HG03039 (cell line): ENCODE measurements around the gene VSIR.

Experiments
- ATAC-seq: cut with Tn5 transposase; IDR thresholded peaks from one replicate; pipeline ENCODE4 v1.9.1; 2021; ENCODE audit warnings: mild to moderate bottlenecking, moderate library complexity; ENCODE audit not compliant: unreplicated experiment

The VSIR gene

GRCh38 chr10:71716426-71716825 lies 56.9 kb downstream of the VSIR start:
- no peak for ATAC-seq

- no peak for ATAC-seq
Measured at GRCh38 chr10:71715860-71716259, 57.5 kb downstream of the VSIR start.

DNA sequence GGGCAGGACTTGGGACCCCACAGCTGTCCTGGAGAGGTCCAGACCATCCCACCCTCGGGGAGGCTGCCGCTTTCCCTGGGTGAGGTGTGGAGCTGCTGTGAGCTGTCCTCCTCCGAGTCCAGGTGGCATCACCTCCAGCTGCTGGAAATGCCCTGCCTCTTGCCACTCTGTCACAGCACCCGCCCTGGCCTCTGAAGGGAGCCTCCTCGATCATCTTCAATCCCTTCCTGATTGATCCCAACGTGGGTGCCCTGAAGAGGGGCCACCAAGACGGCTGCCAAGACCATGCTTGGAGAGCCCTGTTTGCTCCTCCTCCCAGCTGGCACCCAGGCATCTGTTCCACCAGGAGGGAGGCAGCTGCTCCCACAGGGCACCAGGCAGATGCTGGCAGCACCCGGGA lies 58.3 kb downstream of the VSIR start:
- ATAC-seq = no peak

- ATAC-seq = no peak
Measured at GRCh38 chr10:71714592-71714991, 58.7 kb downstream of the VSIR start.

DNA sequence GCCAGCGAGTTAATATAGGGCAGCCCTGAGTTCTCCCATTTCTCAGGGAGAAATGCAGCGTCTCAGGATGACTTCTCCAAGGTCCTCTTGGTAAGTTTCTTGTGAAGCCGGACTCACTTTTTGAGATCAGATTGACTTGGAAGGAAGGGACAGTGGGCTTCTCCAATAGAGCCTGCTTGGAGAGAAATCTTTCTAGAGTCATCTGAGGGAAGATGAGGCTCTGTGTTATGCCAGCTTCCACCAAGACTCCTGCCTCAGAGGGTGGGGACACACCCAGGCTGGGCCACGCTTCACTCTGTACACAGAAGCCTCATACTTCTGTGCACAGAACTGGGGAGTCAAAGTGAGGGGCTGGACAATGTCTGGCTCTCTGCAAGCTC lies 59.3 kb downstream of the VSIR start:
- ATAC-seq = no peak

DNA sequence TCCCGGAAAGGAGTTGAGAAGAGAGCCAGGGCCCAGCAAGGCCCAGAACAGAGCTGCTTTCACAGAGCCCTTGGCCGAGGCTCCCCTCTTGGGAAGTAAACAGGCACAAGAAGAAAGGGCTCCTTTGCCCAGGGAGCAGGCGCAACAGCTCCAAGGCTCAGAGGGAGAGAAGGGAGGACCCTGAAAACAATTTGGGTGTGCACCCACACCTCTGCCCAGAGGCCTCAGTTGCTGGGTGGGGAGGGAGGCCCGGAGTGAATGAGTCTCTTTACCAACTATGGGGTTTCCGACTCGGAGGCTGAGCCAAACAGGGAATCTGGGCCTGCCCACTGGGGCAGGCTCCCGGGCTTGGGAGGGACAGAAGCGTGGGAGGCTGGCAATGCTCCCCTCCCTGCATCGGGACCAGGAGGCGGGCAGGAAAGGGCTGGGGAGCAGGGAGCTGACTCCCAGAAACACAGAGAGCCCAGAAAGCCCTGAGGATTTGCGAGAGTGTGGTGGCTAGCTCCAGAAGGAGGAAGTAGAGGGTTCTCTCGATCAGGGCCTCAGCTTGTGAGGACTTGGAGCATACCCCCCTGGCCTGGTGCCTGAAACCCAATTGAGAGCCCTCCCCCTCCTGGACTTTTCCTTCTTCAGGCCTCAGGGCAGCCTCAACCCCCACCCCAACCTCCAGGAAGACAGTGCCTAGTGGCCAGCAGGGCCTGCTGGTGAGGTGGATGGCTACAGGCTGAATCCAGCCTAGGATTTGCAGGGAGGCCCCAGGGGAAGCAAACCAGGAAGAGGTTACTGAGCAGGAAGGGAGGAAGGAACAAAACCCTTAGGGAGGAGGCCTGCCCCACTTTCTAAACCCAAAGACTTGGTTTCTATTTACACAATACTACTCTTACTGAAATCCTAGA lies 59.9 kb downstream of the VSIR start:
- no peak for ATAC-seq

GRCh38 chr10:71712572-71713134 lies 60.7 kb downstream of the VSIR start:
- ATAC-seq = no peak

- no peak for ATAC-seq
Measured at GRCh38 chr10:71712170-71712569, 61.1 kb downstream of the VSIR start.

DNA sequence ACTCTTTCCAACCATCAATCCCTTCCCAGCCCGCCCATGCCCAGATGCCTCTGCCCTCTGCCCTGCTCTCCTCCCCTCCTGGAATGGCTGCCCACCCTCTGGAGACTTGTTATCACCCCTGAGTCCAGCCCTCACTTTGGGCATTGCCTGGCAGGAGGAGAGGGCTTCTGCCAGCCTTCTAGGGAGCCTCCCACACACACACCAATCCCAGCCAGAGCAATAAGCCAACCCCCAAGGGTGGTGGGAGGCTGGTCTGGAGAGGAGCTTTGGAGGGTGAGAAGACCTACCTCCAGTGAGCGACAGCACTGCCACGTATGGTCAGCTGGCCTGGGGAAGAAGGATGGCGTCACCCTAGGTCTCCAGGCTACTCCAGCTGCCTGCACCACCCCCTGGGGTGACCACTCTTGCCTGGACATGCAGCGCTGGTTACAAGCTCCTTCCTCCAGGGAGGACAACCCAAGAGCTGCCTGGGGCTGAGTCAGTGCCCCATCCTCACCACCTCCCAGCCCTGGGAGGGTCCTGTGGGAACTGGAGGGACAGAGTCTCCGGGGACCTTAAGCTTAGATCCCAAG lies 62.2 kb downstream of the VSIR start:
- no peak for ATAC-seq

GRCh38 chr10:71710519-71710918 lies 62.8 kb downstream of the VSIR start:
- no peak for ATAC-seq

GRCh38 chr10:71708897-71709882 lies 64.1 kb downstream of the VSIR start:
- no peak for ATAC-seq

GRCh38 chr10:71708301-71708703 lies 65.0 kb downstream of the VSIR start:
- no peak for ATAC-seq

DNA sequence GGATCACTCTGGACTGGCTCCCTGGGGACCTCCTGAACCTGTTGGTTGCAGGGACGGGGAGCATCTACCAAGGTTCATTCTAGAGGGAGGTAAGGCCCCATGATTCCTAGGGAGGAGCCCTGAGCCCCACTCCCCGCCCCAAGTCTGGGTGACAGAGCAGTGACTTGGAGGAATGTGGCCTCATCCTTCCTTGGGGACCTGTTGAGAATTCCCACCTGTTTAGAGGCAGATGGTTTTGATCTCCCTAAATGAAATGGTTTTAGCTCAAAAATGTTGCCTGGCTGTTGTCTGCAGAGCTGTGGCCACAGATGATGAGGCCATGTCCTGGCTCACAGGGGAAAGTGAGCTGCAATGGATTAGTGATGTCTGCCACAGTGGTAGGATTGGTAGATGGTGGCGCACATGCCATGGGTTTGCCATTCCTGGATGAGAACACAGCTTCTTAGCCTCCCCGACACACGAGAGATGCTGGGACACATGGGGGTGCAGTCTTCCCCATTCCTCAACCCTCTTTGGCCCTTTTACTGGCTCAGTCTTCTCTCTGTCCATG lies 66.0 kb downstream of the VSIR start:
- no peak for ATAC-seq

DNA sequence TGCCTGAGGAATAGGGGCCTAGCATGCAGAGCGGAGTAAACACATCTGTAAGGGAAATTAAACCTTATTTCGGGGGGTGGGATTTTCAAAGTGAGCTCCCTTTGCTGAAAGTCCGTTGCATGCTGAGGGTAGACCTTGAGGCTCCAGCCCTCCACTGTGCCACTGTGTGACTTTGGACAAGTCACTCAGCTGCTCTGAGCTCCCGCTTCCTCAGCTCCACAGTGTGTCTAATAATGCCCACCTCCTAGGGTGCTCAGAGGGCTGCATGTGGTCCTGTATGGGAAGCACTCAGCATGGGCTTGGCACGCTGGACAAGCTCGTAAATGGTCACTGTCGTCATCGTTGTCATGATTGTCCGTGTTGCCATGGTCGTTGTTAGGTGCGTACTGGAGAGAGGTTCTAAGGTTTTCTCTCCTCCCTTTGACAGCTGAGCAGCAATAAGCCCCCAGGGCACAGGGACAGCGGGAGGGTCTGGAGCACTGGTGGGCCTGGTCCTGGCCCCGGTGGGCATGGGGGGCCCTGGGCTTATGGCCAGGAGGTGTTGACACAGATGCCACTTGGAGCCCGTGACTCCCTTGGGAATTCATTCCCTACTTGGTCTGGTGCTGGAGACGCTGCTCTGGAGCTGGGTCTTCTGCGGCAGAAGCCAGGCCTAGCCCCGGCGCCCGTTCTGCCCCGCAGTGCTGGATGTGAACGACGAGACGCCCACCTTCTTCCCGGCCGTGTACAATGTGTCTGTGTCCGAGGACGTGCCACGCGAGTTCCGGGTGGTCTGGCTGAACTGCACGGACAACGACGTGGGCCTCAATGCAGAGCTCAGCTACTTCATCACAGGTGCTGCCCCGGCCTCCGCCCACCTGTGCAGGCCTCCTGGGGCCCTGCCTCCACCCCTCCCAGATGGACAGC lies 66.9 kb downstream of the VSIR start:
- ATAC-seq = no peak

- ATAC-seq = no peak
Measured at GRCh38 chr10:71705582-71705981, 67.7 kb downstream of the VSIR start.

DNA sequence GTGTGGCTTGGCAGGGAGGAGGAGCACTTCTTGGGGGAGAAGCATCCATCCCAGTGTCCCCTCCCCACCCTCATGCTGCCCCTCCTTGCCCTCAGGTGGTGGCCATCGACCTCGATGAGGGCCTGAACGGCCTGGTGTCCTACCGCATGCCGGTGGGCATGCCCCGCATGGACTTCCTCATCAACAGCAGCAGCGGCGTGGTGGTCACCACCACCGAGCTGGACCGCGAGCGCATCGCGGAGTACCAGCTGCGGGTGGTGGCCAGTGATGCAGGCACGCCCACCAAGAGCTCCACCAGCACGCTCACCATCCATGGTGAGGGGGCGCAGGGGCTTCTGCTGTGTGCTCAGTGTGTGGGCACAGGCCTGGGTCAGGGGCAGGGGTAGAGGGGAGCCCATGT lies 68.5 kb downstream of the VSIR start:
- ATAC-seq = no peak

GRCh38 chr10:71703577-71703976 lies 69.7 kb downstream of the VSIR start:
- no peak for ATAC-seq

- ATAC-seq = no peak
Measured at GRCh38 chr10:71701496-71702132, 71.7 kb downstream of the VSIR start.

GRCh38 chr10:71700731-71701368 lies 72.5 kb downstream of the VSIR start:
- ATAC-seq = no peak
